Measurements from ENCODE around the gene FBXO17.

DNA sequence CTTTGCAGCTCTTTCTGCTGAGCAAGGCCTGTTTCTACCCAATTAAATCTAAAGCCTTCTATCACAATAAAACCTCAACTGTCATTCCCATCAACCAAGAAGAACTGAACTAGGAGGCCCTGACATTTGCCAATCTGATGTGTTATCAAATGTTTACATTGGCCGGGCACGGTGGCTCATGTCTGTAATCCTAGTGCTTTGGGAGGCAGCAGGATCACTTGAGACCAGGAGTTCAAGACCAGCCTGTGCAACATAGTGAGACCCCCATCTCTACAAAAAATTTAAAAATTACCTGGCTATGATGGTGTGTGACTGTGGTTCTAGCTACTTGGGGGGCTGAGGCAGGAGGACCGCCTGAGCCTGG is 2.8 kb upstream of the FBXO17 start:
- TF ChIP-seq SMAD4 (CRISPR knock-in tag; IDR thresholded peaks at IDR 0.05), result no peak
- TF ChIP-seq, protein P1, sequence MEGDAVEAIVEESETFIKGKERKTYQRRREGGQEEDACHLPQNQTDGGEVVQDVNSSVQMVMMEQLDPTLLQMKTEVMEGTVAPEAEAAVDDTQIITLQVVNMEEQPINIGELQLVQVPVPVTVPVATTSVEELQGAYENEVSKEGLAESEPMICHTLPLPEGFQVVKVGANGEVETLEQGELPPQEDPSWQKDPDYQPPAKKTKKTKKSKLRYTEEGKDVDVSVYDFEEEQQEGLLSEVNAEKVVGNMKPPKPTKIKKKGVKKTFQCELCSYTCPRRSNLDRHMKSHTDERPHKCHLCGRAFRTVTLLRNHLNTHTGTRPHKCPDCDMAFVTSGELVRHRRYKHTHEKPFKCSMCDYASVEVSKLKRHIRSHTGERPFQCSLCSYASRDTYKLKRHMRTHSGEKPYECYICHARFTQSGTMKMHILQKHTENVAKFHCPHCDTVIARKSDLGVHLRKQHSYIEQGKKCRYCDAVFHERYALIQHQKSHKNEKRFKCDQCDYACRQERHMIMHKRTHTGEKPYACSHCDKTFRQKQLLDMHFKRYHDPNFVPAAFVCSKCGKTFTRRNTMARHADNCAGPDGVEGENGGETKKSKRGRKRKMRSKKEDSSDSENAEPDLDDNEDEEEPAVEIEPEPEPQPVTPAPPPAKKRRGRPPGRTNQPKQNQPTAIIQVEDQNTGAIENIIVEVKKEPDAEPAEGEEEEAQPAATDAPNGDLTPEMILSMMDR (IDR thresholded peaks at IDR 0.05), result no peak
- TF ChIP-seq, protein P2, sequence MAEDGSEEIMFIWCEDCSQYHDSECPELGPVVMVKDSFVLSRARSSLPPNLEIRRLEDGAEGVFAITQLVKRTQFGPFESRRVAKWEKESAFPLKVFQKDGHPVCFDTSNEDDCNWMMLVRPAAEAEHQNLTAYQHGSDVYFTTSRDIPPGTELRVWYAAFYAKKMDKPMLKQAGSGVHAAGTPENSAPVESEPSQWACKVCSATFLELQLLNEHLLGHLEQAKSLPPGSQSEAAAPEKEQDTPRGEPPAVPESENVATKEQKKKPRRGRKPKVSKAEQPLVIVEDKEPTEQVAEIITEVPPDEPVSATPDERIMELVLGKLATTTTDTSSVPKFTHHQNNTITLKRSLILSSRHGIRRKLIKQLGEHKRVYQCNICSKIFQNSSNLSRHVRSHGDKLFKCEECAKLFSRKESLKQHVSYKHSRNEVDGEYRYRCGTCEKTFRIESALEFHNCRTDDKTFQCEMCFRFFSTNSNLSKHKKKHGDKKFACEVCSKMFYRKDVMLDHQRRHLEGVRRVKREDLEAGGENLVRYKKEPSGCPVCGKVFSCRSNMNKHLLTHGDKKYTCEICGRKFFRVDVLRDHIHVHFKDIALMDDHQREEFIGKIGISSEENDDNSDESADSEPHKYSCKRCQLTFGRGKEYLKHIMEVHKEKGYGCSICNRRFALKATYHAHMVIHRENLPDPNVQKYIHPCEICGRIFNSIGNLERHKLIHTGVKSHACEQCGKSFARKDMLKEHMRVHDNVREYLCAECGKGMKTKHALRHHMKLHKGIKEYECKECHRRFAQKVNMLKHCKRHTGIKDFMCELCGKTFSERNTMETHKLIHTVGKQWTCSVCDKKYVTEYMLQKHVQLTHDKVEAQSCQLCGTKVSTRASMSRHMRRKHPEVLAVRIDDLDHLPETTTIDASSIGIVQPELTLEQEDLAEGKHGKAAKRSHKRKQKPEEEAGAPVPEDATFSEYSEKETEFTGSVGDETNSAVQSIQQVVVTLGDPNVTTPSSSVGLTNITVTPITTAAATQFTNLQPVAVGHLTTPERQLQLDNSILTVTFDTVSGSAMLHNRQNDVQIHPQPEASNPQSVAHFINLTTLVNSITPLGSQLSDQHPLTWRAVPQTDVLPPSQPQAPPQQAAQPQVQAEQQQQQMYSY (CRISPR knock-in tag; IDR thresholded peaks at IDR 0.05), result no peak
- TF ChIP-seq, protein P3, sequence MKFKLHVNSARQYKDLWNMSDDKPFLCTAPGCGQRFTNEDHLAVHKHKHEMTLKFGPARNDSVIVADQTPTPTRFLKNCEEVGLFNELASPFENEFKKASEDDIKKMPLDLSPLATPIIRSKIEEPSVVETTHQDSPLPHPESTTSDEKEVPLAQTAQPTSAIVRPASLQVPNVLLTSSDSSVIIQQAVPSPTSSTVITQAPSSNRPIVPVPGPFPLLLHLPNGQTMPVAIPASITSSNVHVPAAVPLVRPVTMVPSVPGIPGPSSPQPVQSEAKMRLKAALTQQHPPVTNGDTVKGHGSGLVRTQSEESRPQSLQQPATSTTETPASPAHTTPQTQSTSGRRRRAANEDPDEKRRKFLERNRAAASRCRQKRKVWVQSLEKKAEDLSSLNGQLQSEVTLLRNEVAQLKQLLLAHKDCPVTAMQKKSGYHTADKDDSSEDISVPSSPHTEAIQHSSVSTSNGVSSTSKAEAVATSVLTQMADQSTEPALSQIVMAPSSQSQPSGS (CRISPR knock-in tag; IDR thresholded peaks at IDR 0.05; ENCODE audit: borderline replicate concordance, low read depth), result no peak
- TF ChIP-seq, protein P4, sequence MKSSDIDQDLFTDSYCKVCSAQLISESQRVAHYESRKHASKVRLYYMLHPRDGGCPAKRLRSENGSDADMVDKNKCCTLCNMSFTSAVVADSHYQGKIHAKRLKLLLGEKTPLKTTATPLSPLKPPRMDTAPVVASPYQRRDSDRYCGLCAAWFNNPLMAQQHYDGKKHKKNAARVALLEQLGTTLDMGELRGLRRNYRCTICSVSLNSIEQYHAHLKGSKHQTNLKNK (CRISPR knock-in tag; IDR thresholded peaks at IDR 0.05), result no peak
- TF ChIP-seq CREM (CRISPR knock-in tag; IDR thresholded peaks at IDR 0.05), result no peak
- TF ChIP-seq, protein P5, sequence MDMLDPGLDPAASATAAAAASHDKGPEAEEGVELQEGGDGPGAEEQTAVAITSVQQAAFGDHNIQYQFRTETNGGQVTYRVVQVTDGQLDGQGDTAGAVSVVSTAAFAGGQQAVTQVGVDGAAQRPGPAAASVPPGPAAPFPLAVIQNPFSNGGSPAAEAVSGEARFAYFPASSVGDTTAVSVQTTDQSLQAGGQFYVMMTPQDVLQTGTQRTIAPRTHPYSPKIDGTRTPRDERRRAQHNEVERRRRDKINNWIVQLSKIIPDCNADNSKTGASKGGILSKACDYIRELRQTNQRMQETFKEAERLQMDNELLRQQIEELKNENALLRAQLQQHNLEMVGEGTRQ (CRISPR knock-in tag; IDR thresholded peaks at IDR 0.05), result no peak
- no peak for TF ChIP-seq TCF7 (CRISPR knock-in tag; IDR thresholded peaks at IDR 0.05; ENCODE audit: low read depth)
- no peak for TF ChIP-seq JUN (CRISPR knock-in tag; IDR thresholded peaks at IDR 0.05)
- TF ChIP-seq, protein P6, sequence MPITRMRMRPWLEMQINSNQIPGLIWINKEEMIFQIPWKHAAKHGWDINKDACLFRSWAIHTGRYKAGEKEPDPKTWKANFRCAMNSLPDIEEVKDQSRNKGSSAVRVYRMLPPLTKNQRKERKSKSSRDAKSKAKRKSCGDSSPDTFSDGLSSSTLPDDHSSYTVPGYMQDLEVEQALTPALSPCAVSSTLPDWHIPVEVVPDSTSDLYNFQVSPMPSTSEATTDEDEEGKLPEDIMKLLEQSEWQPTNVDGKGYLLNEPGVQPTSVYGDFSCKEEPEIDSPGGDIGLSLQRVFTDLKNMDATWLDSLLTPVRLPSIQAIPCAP (CRISPR knock-in tag; IDR thresholded peaks at IDR 0.05), result no peak
- TF ChIP-seq ELF4 (CRISPR knock-in tag; IDR thresholded peaks at IDR 0.05; ENCODE audit: low read depth), result no peak

All from WTC11 (cell line).